ENCODE data around the gene HS3ST6.
"Not testable (repeated sequence)": the region's sequence is repeated elsewhere in the genome, so short reads cannot be mapped to it uniquely, and the experiment has no call there.

The HS3ST6 gene

DNA sequence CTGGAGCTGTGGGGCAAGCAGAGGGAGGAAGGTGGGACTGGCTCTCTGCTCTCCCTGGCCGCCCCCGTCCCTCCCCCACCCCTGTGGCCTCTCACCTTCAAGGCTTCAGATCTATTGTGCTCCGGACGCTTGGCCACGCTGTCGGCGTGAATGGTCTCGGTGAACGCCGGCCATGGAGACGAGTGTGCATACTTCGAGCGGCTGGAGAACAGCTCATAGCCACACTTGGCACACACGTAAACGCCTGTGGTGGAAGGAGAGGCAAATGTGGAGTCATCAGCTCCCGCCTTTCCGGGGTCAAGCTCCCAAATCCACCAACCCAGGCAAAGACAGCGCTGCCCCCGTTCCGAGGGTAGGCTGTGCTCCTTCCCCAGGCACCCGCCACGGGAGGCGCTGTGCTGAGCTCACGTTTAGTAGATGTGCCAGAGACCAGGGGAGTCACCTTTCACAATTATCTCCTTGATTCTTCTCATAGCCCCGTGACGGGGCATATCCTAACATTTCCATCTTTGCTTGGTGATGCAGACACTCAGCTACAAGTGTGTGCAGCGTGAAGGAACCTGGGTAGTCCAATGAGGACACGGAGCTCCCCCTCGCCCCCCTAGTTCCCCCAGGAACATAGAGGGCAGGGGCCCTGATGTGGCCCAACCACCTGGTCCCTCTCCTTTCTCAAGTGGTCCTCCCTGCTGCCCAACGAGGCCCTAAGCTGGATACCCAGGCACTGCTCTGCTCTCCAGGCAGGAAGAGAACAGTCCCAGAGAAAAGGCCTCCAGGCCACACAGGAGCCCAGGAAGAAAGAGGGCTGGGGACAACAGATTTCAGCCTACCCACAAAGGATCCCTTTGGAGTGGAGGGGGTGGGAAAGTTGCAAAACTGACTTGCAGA is 23.2 kb upstream of the HS3ST6 start:
- H3K27me3 ChIP-seq (ENCODE audit: insufficient read depth, poor library complexity, severe bottlenecking), result no peaks in the 10 kb centered on the region
- TF ChIP-seq, protein P1, sequence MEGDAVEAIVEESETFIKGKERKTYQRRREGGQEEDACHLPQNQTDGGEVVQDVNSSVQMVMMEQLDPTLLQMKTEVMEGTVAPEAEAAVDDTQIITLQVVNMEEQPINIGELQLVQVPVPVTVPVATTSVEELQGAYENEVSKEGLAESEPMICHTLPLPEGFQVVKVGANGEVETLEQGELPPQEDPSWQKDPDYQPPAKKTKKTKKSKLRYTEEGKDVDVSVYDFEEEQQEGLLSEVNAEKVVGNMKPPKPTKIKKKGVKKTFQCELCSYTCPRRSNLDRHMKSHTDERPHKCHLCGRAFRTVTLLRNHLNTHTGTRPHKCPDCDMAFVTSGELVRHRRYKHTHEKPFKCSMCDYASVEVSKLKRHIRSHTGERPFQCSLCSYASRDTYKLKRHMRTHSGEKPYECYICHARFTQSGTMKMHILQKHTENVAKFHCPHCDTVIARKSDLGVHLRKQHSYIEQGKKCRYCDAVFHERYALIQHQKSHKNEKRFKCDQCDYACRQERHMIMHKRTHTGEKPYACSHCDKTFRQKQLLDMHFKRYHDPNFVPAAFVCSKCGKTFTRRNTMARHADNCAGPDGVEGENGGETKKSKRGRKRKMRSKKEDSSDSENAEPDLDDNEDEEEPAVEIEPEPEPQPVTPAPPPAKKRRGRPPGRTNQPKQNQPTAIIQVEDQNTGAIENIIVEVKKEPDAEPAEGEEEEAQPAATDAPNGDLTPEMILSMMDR (IDR thresholded peaks at IDR 0.05; ENCODE audit: insufficient read depth, low read length), result peak; percentile 74
- TF ChIP-seq SPI1 (IDR thresholded peaks at IDR 0.05; ENCODE audit: borderline replicate concordance, low read depth), result no peak
- peak overlapping the region; percentile 98 for H3K4me3 ChIP-seq (replicated peaks; ENCODE audit: insufficient read depth, low read length)
- peak; percentile 68 to 84 for DNase-seq (ENCODE audit: low read depth in 1 of 2, low spot score in 1 of 2)
- peak overlapping the region; percentile 85 for H3K27ac ChIP-seq (replicated peaks)

DNA sequence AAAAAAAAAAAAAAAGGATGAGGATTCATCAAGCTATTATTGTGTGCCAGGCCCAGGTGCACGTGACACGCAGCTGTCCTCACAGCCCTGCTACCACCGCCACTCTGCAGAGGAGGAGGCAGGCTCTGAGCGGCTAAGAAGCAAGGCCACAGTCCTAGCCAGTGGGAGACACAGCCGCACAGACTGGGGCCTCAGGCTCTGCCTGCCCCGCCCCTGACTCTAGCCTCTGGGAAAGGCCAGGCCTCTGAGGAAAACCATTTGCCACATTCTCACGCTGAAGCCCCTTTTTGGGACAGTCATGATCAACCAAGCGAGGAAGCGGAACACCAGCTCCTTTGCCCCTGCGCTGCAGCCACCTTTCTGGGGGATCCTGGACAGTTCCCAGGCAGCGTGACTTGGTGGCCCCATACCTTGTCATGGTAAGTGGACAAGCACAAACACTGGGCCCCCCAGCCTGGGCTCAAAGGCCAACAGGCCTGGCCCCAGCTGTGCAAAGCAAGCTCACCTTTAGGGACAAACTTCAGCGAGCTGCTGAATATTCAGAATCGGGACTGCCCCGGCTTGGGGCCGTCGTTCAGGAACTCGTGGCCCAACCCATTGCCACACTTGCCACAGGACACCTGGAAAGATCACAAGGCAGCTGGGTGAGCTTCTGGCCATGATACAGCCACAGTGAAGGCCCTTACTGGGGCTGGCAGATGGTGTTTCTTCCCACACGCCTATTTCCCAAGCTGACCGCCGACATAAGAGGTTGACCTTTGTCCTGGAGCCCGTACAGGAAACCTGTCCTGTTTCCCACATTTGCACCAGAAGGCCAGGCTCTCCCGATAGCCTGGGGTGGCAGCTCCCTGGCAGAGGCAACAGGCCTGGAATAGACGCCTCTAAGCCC is 22.3 kb upstream of the HS3ST6 start:
- TF ChIP-seq, protein P1 (IDR thresholded peaks at IDR 0.05; ENCODE audit: insufficient read depth, low read length), result no peak
- TF ChIP-seq, protein P2, sequence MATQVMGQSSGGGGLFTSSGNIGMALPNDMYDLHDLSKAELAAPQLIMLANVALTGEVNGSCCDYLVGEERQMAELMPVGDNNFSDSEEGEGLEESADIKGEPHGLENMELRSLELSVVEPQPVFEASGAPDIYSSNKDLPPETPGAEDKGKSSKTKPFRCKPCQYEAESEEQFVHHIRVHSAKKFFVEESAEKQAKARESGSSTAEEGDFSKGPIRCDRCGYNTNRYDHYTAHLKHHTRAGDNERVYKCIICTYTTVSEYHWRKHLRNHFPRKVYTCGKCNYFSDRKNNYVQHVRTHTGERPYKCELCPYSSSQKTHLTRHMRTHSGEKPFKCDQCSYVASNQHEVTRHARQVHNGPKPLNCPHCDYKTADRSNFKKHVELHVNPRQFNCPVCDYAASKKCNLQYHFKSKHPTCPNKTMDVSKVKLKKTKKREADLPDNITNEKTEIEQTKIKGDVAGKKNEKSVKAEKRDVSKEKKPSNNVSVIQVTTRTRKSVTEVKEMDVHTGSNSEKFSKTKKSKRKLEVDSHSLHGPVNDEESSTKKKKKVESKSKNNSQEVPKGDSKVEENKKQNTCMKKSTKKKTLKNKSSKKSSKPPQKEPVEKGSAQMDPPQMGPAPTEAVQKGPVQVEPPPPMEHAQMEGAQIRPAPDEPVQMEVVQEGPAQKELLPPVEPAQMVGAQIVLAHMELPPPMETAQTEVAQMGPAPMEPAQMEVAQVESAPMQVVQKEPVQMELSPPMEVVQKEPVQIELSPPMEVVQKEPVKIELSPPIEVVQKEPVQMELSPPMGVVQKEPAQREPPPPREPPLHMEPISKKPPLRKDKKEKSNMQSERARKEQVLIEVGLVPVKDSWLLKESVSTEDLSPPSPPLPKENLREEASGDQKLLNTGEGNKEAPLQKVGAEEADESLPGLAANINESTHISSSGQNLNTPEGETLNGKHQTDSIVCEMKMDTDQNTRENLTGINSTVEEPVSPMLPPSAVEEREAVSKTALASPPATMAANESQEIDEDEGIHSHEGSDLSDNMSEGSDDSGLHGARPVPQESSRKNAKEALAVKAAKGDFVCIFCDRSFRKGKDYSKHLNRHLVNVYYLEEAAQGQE (IDR thresholded peaks at IDR 0.05; ENCODE audit: insufficient replicate concordance, low read depth), result no peak
- TF ChIP-seq GABPA (IDR thresholded peaks at IDR 0.05; ENCODE audit: low read depth), result no peak
- peak; percentile 75 for TF ChIP-seq POLR2AphosphoS5 (IDR thresholded peaks at IDR 0.05; ENCODE audit: low read depth)
- TF ChIP-seq SPI1 (IDR thresholded peaks at IDR 0.05; ENCODE audit: borderline replicate concordance, low read depth), result no peak
- Histone ChIP-seq H3K27me3 (ENCODE audit: insufficient read depth, poor library complexity, severe bottlenecking) (no peaks in the 10 kb centered on the region), H3K27ac (replicated peaks) (peak overlapping the region; percentile 85), H3K4me3 (replicated peaks; ENCODE audit: insufficient read depth, low read length) (peak overlapping the region; percentile 98)
- DNase-seq (ENCODE audit: low read depth in 1 of 2, low spot score in 1 of 2), result peak in 1 of 2 experiments; percentile 93

DNA sequence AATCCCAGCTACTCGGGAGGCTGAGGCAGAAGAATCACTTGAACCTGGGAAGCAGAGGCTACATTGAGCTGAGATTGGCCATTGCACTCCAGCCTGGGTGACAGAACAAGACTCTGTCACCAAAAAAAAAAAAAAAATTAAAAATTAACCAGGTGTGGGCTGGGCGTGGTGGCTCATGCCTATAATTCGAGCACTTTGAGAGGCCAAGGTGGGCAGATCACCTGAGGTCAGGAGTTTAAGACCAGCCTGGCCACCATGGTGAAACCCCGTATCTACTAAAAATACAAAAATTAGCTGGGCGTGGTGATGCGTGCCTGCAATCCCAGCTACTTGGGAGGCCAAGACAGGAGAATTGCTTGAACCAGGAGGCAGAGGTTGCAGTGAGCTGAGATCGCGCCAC is 21.6 kb upstream of the HS3ST6 start:
- H3K27me3 ChIP-seq (ENCODE audit: insufficient read depth, poor library complexity, severe bottlenecking), result not testable (repeated sequence)
- peak overlapping the region; percentile 85 for H3K27ac ChIP-seq (replicated peaks)

DNA sequence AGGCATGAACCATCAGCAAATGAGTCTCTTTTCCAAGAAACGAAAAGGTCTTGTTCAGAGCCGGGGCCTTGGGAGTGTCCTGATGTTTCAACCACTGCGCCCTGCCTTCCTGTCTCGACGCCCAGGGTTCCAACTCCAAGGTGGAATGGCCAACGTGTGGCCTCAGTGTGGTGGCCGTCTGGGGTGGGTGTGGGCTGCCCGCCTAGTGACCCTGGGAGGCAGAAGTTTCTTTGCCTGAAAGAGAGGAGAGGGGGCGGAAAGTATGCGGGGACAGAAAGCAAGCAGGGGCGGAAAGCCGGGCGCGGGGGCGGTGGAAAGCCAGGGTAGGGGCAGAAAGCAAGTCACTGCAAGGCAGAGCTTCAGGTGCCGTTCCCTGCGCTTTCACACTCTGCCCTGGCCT is 20.7 kb upstream of the HS3ST6 start:
- TF ChIP-seq SPI1 (IDR thresholded peaks at IDR 0.05; ENCODE audit: borderline replicate concordance, low read depth), result no peak
- TF ChIP-seq GABPA (IDR thresholded peaks at IDR 0.05; ENCODE audit: low read depth), result no peak
- TF ChIP-seq, protein P2 (IDR thresholded peaks at IDR 0.05; ENCODE audit: insufficient replicate concordance, low read depth), result no peak
- TF ChIP-seq POLR2AphosphoS5 (IDR thresholded peaks at IDR 0.05; ENCODE audit: low read depth), result no peak
- TF ChIP-seq, protein P1 (IDR thresholded peaks at IDR 0.05; ENCODE audit: insufficient read depth, low read length), result no peak
- peak overlapping the region; percentile 85 for H3K27ac ChIP-seq (replicated peaks)

More for the DNA sequence above, 21.6 kb upstream of the HS3ST6 start:
- not testable (repeated sequence) for DNase-seq (ENCODE audit: low read depth in 1 of 2, low spot score in 1 of 2); H3K4me3 ChIP-seq (replicated peaks; ENCODE audit: insufficient read depth, low read length)

More for the DNA sequence above, 20.7 kb upstream of the HS3ST6 start:
- Histone ChIP-seq H3K27me3 (ENCODE audit: insufficient read depth, poor library complexity, severe bottlenecking) (no peaks in the 10 kb centered on the region), H3K4me3 (replicated peaks; ENCODE audit: insufficient read depth, low read length) (no peak overlapping the region; the same call in 1 of the 2 replicates)
- peak in 1 of 2 experiments; percentile 29 for DNase-seq (ENCODE audit: low read depth in 1 of 2, low spot score in 1 of 2)

Data from HL-60 (cell line).